Right renal cortex interstitium (tissue), 3 donors: ENCODE measurements around the gene TMEM106C. TPM values are rescaled to one million over a fixed set of nuclear protein-coding genes. Genes with fewer than 3 reads are reported as not detected.

Experiments
- DNase-seq, 3 donors: peaks; one replicate each; pipeline ENCODE4 v3.0.0-alpha.2; 2013; ENCODE audit warnings: low read depth in 3 of 3, low spot score in 2 of 3
- polyA plus RNA-seq, 3 donors: library from polyadenylated mRNA; unstranded; fragments of 120-200 nt; gene quantifications; one replicate each; pipeline ENCODE4 v1.2.1, GENCODE V29; 2013; ENCODE audit not compliant: insufficient read length in 3 of 3

The TMEM106C gene
- polyA plus RNA-seq, 3 donors: 131 to 146 (median 136) TPM

DNA sequence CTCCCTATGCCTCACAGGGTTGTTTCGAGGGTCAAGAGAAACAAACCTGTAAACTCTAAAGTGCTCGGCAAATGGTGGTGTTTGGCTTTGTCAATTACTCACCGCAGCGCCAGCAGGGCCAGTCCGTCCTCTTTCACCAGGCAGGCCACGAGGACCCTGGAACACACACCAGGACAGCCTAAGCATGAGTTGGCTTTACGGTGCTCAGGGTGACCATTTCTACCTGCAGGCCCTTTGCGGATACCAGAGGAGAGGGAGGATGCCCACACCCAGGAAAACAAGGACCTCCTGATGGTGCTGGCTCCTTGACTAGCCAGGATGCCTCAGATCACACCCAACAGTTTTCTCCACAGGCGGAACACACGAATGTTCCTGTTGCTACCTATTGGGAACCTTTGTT, 29.4 kb downstream of the TMEM106C start:
- no peak for DNase-seq

DNA sequence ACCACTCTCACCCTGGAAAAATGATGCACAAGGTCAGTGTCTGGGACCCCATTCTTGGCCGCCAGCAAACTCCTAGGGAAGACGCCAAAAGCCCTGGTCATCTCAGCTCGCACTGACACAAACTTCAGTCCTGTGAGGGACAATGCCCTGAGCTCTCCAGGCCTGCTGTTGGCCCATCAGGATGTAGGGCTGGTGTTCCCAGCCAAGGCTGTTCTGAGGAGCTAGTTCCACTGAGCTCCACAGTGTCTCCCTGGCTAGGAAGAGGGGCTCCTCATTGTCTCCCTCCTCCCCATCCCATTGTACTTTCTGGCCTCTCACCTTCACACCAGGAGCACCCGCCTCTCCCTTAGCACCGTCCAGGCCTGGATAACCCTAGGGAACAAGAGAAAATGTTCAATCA, 30.1 kb downstream of the TMEM106C start:
- no peak for DNase-seq

DNA sequence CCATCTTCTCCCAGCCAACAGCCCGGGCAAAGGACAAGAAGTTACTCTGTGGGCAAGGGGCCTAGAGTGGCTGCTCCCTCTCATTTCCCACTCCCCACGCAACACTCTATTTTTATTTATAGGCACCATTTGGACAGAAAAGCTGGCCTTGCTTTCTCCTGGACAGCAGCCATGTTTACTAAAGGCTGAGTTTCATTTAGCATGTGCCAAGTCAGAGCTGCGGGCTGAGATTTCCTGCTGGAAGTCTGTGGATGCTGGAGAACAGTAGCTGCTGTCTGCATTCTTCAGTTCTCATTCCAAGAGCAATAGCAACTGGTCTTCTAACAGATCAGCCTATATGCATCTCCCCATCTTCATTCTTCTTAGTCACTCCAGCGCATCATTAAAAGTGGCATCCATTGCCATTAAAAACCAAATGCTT, 32.6 kb downstream of the TMEM106C start:
- DNase-seq: peak in 2 of 3 donors; percentile 36 to 39

DNA sequence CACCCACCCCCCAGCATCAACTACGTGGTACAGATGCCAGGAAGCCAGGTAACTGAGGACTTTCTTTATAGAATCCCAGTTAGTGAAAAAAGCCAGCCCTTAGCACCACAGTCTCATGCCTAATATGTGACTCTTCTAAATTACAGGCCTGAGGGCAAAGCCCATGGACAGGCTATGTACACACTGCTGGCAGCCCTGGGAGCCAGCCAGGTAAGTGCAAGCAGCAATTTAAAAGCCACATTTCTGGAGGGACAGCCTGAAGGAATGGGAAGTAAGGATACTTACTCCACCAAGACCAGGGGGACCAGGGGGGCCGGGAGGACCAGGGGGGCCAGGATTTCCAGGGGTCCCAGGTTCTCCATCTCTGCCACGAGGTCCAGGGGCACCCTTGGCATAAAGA, 33.9 kb downstream of the TMEM106C start:
- DNase-seq: no peak

DNA sequence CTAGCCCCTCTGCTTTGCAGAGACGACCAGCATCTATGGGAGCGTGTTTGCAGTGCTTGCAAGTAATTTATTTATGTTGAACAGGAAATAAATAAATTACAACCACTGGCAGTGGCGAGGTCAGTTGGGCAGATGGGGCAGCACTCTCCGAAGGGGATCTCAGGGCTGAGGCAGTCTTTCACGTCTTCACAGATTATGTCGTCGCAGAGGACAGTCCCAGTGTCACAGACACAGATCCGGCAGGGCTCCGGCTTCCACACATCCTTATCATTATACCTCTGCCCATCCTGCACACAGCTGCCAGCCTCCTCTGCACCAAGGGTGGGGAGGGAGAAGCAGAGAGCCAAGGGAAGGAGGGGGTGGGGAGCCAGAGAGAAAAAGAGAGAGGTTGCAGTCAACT, 36.4 kb downstream of the TMEM106C start:
- no peak for DNase-seq

DNA sequence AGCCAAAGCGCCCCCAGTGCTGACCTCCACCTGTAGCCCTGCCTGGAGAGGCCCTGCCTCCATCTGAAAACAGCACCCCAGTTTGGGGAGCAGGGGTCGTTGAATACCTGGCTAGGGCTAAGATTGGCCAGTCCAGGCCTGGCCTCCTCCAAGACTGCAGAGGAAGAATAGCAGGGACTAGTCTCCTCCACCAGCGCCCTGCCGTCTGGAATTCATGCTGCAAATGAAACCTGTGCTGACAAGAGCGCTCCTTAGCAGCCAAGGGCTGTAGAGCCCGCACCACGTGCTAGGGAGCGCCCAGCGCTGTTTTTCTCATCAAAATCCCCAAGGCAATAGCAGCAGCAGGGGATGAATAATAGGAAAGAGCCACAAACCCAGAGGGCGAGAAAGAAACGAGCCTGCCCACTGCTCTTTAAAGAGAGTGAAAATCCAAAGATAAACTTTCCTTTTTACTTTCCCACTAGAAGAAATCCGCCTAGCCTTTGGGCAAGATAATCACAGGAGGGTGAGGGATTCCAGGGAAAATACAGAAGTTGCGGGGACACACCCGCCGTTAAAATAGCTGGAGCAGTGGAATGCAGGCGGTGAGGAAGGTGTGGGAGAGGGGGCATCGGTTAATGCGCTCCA, 37.6 kb downstream of the TMEM106C start:
- peak in 1 of 3 donors; percentile 35 for DNase-seq

DNA sequence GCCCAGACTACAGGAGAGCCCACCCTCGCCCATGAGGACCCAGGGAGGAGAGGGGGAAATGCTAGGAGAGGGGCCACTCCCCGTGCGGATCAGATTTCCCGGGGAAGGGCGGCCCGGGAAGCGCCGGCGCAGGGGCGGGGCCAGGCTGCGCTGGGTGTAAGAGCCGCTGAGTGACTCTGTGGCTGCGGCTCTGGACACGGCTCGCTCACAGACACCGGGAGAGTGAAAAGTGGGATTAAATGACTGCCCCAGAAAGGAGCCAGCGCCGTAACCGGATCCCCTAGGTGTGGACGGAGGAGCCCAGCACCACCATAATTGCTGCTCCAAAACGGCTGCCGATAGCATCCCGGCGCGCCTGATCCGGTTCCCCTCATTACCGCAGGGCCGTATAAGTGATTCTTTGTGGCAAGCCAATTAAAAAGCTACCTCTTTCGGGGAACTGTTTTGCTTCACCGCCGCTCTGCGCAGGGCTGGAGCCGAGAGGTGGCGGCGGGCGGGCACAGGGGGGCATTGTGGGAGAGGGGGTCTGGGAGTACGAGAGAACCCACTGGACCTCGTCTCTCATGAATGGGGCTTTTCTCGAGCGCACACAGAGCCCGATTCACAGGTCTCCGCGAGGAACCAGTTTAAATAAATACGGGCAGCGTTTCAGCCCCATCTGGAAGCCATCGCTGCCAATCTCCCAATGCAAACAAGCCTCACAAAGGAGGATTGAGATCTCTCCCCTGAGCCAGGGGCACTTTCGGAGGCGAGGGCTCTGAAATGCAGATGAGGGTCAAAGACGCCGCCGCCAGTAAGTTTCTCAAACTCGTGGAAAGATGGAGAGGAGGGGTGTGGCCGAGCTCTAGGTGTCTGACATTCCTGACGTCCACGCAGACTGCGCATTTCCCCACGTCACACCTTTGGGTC, 38.4 kb downstream of the TMEM106C start:
- DNase-seq: peak in 1 of 3 donors; percentile 43

DNA sequence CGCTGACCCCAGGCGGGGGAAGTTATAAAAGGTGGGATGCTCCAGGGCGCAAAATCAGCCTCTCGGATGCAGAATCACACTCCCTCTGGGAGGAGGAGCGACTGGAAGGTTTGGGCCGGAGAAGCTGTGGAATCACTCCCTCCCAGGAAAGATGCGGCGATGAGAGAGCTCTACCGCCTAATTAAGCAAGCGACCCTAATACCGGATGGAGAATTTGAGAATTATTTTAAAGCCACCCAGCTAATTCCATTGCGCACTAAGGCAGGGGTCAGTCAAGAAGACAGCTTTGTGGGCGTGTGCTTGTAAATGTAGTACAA, 39.0 kb downstream of the TMEM106C start:
- DNase-seq: no peak

DNA sequence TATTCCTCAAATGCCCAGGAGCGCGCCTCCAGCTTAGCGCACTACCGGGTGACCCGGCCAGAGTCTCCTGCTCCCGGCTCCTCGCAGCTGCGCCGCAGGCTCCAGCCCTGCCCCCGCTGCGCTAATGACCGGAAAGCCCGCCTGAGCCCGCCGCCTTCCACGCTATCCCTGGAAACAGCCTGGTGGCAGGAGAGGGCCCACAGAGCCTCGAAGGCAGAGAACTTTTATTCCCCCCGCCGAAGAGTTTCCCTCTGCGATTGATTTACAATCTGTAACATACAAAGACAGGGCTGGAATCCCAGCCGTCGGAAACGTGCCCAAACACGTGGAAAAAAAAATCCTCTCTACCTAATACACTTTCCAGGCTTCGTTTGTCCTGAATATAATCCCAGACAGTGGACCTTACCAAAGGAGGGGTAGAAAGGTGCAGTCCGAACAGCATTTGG, 39.4 kb downstream of the TMEM106C start:
- peak in 1 of 3 donors; percentile 32 for DNase-seq

DNA sequence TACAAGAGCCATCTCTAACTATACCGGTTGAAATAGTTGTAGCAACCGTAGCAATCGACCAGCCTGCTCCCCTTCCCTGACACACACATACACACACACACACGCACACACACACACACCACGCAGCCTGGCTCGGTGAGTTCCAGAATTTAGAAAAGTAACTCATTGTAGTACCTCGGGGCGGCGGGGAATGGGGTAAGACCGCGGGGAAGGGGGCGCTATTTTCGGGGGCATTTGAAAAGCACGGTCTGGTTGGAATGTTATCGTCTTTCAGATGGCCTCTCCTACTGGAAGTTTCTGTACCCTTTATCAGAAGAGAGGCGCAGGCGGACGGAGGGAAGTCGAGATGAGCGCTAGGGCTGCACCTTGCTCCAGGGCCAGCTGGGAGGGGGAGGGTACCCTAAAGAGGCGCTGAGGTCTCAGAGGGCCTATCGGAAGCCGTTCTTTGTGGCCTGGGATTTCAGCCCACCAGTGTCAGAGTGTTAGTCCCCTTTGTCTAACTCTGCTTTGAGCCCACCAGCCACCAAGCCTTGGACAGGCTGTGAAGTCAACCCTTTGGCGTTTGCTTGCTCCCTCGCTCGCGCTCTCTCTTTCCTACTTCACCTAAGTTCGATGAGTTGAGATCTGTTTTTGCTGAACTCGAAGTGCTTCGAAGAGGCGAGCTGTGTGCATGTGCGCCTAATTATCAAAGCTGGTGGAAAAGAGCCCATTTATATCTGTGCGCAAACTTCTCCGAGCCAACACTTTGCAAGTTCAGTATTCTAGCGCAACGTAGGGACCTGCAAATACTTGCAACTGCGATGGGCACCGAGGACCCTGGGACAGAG, 40.0 kb downstream of the TMEM106C start:
- no peak for DNase-seq

DNA sequence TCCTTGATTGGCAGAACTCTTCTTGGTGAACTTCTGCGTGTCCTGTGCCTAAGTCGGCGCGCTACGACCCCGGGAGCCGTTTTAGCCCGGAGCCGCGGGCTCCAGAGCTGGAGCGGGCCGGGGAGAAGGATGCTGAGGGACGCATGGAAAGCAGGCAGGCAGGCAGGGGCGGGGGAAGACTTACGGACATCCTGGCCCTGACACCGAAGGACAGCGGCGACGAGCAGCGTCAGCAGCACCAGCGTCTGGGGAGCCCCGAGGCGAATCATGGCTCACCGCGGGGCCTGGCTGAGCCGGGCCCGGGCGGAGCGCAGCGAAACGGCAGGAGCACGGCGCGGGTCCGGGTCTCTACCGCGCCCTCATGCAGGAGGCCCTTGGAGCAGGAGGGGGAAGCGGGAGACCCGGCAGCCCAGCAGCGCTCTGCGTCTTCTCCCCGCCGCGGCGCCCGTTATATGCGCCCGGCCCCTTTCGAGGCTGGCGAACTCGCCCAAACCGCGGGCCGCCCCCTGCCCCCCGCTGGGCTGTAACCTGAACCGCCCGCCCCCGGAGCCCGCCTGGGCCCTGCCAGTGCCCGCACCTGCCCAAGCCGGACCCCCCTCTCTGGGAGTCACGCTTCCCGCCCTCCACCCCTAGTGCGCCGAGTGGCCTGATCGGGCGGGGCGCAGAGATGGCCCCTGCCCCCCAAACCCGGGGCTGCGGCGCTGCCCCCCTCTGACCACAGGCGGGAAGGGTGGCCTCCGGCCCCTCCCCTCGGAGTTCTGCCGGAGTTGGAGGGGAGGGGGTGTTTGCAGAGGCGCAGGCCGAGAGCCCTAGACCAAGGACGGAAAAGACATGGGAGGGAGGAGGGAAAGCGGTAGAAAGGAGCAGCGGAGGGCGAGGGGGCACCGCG, 40.9 kb downstream of the TMEM106C start, which contains the start of gene COL2A1:
COL2A1 (minus strand) TSS at position 424 of the 889 bp plus-strand sequence; CDS start at position 269, 155 bp downstream.
- peak in 1 of 3 donors; percentile 47 for DNase-seq

DNA sequence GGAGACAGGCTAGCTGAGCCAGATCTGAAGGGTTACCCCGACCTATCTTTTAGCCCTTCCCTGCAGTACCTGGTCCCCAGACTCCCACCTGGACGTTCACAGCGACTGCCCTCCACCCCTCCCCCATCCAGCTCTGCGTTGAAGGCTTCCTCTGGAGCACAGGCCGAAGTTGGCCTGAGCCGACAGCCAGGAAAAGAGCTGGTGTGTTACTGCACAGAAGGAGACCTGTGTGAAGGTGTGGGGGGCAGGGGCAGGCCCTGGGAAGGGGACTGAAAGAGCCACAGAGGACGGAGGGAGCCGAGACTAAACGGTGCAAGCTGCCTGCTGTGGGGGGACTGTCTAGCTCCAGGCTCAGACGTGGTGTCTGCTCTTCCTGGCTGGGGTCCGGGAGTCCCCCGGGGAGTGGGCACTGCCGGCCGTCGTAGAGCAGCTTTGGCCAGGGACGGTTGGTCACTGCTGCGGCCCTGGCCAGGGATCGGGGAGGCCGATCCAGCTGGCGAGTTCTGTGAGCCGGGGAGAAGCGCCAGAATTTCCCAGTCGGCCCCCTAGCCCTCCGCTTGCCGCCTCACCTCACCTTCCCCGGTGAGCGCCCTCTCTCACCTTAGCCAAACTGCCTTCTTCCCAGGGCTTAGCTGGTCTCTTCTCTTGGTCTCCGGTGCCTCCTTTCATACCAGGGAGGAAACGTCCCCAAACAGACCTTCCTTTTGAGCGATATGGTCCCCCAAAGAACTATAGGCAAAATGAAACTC, 41.8 kb downstream of the TMEM106C start:
- DNase-seq: no peak

DNA sequence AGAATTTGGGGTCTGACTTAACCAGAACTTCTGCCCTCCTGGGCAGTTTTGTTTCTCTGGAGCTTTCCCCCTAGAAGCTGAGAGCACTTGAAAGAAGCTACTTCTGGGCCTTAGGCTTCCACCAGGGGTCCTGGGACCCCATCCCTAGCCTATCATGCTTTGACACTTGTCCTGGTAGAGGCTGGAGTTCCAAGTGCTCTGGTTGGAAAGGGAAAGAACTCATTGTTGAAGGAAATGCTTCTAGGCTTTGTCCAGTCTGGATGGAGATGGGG, 42.3 kb downstream of the TMEM106C start:
- DNase-seq: no peak

DNA sequence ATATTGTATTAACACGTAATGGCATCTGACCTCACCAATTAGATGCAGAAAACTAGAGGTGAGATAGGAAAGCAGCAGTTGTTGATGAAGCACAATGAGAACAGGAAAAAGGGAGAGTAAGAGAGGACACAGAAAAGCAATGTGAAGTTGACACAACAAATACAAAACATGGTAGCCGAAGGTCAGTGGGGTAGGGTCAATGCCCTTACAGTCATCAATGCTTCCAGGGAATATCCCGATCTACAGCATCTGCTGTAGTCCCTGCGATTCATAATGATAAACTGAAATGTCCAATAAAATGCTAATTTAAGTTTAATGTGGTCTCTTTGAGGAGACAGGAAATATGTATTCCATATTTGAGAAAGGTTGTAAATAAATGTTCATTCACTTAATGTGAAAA, 43.8 kb downstream of the TMEM106C start:
- DNase-seq: no peak

DNA sequence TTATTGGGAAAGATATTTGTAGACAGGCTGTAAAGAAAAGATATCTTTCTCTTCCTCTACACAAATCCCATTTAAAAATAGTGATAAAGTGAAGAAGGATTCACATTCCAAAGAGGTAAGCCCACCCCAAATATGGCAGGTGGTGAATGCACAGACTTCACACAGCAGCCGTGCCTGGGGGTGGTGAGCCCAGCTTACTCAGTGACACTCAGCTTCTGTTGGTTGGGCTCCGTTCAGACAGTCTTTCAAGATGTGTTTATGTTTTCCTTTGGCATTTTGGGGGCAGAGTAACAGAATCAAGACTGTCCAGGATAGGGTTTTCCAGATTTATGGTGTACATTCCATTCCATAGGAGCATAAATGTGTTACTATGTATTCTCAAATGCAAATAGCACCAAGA, 45.0 kb downstream of the TMEM106C start:
- no peak for DNase-seq

DNA sequence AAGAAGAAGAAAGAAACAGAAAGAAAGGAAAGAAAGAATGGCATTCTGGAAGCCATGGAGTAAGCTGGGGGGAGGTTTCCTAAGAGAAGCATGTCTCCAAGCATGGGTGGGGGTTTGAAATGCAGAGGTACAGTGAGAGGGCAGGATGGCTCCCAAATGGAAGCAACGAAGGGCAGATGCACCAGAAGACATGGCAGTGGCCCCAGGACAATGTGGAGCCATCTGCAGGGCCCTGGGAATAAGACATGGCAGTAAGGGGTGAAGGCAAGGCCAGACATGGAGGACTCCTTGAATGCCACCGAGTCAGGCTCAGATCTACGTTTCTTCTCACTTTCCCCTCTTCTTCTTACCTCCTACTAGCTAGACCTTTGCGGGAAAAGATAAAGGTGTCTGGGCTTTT, 45.6 kb downstream of the TMEM106C start:
- no peak for DNase-seq

DNA sequence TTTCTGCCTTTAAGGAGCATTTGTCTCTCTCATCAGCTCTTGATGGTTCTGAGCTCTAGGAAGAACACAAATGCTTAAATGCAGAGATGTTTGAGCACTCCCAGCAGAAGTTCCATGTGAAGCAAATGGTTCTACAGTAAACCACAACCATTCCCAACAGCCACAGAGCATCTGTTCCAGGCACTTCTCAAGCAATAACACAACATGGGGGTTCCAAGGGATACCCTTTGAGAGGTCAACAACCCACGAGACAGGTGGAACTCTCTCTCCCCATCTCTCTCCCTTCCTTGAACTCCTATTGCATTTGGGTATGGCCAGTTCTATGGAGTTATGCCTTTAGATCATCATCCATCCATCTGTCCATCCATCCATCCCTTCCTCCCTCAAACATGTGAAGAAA, 46.1 kb downstream of the TMEM106C start:
- no peak for DNase-seq

DNA sequence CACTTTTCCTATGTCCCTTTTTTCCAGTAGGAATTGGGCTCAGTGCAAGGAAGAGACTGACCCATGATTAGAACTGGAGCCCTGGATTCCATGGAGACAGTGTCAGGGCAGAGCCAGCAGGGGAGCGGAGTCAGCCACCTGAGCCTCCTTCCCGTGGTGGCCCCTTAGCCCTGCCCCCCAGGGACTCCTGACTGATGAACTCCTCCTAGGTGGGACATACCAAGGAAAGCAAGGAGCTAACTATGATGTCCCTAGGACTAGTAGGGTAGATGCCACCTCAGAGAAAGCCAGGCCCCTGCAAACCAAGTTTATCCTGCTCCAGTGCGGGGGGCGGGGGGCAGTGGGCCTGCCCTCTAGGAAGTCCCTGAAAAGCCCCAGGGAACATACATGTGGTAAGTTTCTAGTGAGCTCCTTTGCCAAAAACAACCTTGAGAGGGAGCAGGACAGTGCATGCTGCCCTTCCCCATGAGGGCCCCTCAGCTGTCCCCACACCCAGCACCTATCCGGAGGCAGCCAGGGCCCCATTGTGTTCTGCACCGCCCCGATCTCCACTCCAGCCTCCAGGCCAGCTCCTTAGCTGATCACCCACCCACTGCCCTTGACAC, 47.1 kb downstream of the TMEM106C start:
- DNase-seq: no peak

DNA sequence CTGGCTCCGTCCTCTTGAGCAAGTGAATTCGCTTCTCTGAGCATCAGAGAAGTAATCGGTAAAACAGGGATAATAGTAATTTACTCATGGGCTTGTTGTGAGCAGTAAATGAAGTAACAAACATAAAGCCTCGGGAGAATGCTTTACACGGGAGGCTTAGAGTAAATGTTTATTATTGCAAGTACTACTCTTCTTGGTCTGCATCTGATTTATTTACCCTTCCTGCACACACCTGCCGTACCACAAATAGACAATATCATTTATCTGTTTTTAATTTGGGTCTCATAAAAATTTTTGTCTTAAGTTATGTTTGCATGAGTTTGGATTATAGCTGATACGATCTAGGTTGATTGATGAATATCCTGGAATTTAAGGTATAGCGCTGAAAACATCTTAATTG, 48.7 kb downstream of the TMEM106C start:
- DNase-seq: no peak
